Mesodermal cell (in vitro differentiated cells): ENCODE data around the gene CGNL1.

Source experiments
- H3K27ac ChIP-seq: 2 replicates; pipeline ENCODE4 v1.7.0; 2013; ENCODE audit warnings: mild to moderate bottlenecking, low read depth, low read length, moderate library complexity; ENCODE audit not compliant: severe bottlenecking
- H3K36me3 ChIP-seq: 2 replicates; pipeline ENCODE4 v1.7.1; 2013; ENCODE audit warnings: mild to moderate bottlenecking, low read length, moderate library complexity; ENCODE audit not compliant: control insufficient read depth, insufficient read depth
- H3K4me1 ChIP-seq: one replicate; pipeline ENCODE4 v1.7.1; 2013; ENCODE audit warnings: mild to moderate bottlenecking, low read length; ENCODE audit not compliant: insufficient read depth, control insufficient read depth, poor library complexity, severe bottlenecking
- H3K4me3 ChIP-seq: 2 replicates; pipeline ENCODE4 v1.7.0; 2013; ENCODE audit warnings: low read length, control low read depth, mild to moderate bottlenecking; ENCODE audit not compliant: insufficient read depth, poor library complexity, severe bottlenecking; ENCODE audit errors: extremely low read depth
- H3K9me3 ChIP-seq: 2 replicates; pipeline ENCODE4 v1.7.1; 2013; ENCODE audit warnings: mild to moderate bottlenecking, low read length, moderate library complexity; ENCODE audit not compliant: control insufficient read depth
- WGBS, 2 experiments: methylation state at CpG; one replicate each; pipeline ENCODE4 v1.1.5; 2013; ENCODE audit warnings: missing lambda C conversion rate in 2 of 2; ENCODE audit not compliant: insufficient coverage in 2 of 2; 5-methylcytosine and 5-hydroxymethylcytosine counted together

CGNL1 gene

GRCh38 chr15:57557267-57557666, 181.0 kb downstream of the CGNL1 start:
- peaks cover 4% of the 10 kb centered on the region for H3K36me3 ChIP-seq
- H3K27ac ChIP-seq = no peak overlapping the region
- H3K4me3 ChIP-seq = no peak overlapping the region
- H3K9me3 ChIP-seq = no peaks in the 10 kb centered on the region
- WGBS, 2 experiments = 88 to 93% methylated on average over 2 to 3 of the region's 3 CpGs
- peaks cover 40% of the 10 kb centered on the region for H3K4me1 ChIP-seq

GRCh38 chr15:57557810-57558209, 181.5 kb downstream of the CGNL1 start:
- no peak overlapping the region for H3K4me3 ChIP-seq
- H3K27ac ChIP-seq = no peak overlapping the region
- H3K4me1 ChIP-seq = peaks cover 35% of the 10 kb centered on the region
- no peaks in the 10 kb centered on the region for H3K9me3 ChIP-seq
- 98 to 100% methylated on average over 1 to 4 of the region's 6 CpGs for WGBS, 2 experiments
- peaks cover under 1% of the 10 kb centered on the region for H3K36me3 ChIP-seq

- 0 to 2% methylated on average over 4 of the region's 5 CpGs for WGBS, 2 experiments
- Histone ChIP-seq H3K4me3 (no peak overlapping the region), H3K9me3 (no peaks in the 10 kb centered on the region), H3K27ac (no peak overlapping the region), H3K4me1 (peaks cover 14% of the 10 kb centered on the region), H3K36me3 (no peaks in the 10 kb centered on the region)
Observed at GRCh38 chr15:57559875-57560274, 183.6 kb downstream of the CGNL1 start.

GRCh38 chr15:57561041-57561711, 184.9 kb downstream of the CGNL1 start:
- H3K4me1 ChIP-seq = peaks cover 3% of the 10 kb centered on the region
- H3K36me3 ChIP-seq = no peaks in the 10 kb centered on the region
- H3K27ac ChIP-seq = peak overlapping the region; percentile 54
- WGBS, 2 experiments = 86 to 90% methylated on average over 2 to 4 of the region's 9 CpGs
- no peak overlapping the region for H3K4me3 ChIP-seq
- H3K9me3 ChIP-seq = no peaks in the 10 kb centered on the region

- H3K9me3 ChIP-seq = no peaks in the 10 kb centered on the region
- H3K4me1 ChIP-seq = peaks cover 3% of the 10 kb centered on the region
- 90 to 91% methylated on average over 8 to 10 of the region's 11 CpGs for WGBS, 2 experiments
- H3K36me3 ChIP-seq = no peaks in the 10 kb centered on the region
- H3K27ac ChIP-seq = no peak overlapping the region
- H3K4me3 ChIP-seq = no peak overlapping the region
Observed at GRCh38 chr15:57562196-57562769, 186.0 kb downstream of the CGNL1 start.

- peaks cover 3% of the 10 kb centered on the region for H3K4me1 ChIP-seq
- H3K27ac ChIP-seq = no peak overlapping the region
- 86 to 100% methylated on average over 1 to 2 of the region's 6 CpGs for WGBS, 2 experiments
- no peak overlapping the region for H3K4me3 ChIP-seq
- no peaks in the 10 kb centered on the region for H3K9me3 ChIP-seq
- no peaks in the 10 kb centered on the region for H3K36me3 ChIP-seq
Observed at GRCh38 chr15:57563416-57563815, 187.1 kb downstream of the CGNL1 start.

- H3K36me3 ChIP-seq = no peaks in the 10 kb centered on the region
- H3K9me3 ChIP-seq = no peaks in the 10 kb centered on the region
- WGBS, 2 experiments = 84 to 94% methylated on average over 5 of the region's 10 CpGs
- H3K27ac ChIP-seq = no peak overlapping the region
- H3K4me1 ChIP-seq = peaks cover 3% of the 10 kb centered on the region
- no peak overlapping the region for H3K4me3 ChIP-seq
Observed at GRCh38 chr15:57565311-57565710, 189.0 kb downstream of the CGNL1 start.

- WGBS, 2 experiments = 97% methylated on average over 3 to 4 of the region's 4 CpGs
- Histone ChIP-seq H3K4me3 (no peak overlapping the region), H3K27ac (no peak overlapping the region), H3K4me1 (peaks cover 3% of the 10 kb centered on the region), H3K36me3 (no peaks in the 10 kb centered on the region), H3K9me3 (no peaks in the 10 kb centered on the region)
Observed at GRCh38 chr15:57566834-57567233, 190.5 kb downstream of the CGNL1 start.

GRCh38 chr15:57567891-57568290, 191.6 kb downstream of the CGNL1 start:
- H3K27ac ChIP-seq = no peak overlapping the region

GRCh38 chr15:57568299-57568698, 192.0 kb downstream of the CGNL1 start:
- H3K9me3 ChIP-seq = no peaks in the 10 kb centered on the region
- no peaks in the 10 kb centered on the region for H3K36me3 ChIP-seq
- WGBS, 2 experiments = no CpG with 5 or more reads among the region's 2 CpGs
- no peak overlapping the region for H3K4me3 ChIP-seq
- no peak overlapping the region for H3K27ac ChIP-seq
- H3K4me1 ChIP-seq = no peaks in the 10 kb centered on the region

More at GRCh38 chr15:57567891-57568290, 191.6 kb downstream of the CGNL1 start:
- no peaks in the 10 kb centered on the region for H3K9me3 ChIP-seq
- no peak overlapping the region for H3K4me3 ChIP-seq
- no peaks in the 10 kb centered on the region for H3K4me1 ChIP-seq
- no peaks in the 10 kb centered on the region for H3K36me3 ChIP-seq
- WGBS, 2 experiments = 92 to 100% methylated on average over 3 of the region's 3 CpGs

- no peaks in the 10 kb centered on the region for H3K36me3 ChIP-seq
- H3K4me3 ChIP-seq = no peak overlapping the region
- WGBS, 2 experiments = 57 to 71% methylated on average over 1 of the region's 2 CpGs
- H3K27ac ChIP-seq = no peak overlapping the region
- H3K9me3 ChIP-seq = no peaks in the 10 kb centered on the region
- H3K4me1 ChIP-seq = no peaks in the 10 kb centered on the region
Observed at GRCh38 chr15:57570340-57570739, 194.0 kb downstream of the CGNL1 start.
